Osteocyte (in vitro differentiated cells): ENCODE results near the gene GPR158. TPM values are rescaled to one million over a fixed set of nuclear protein-coding genes. Genes with fewer than 3 reads are reported as not detected.

Experiments
- DNase-seq: peaks from one replicate; pipeline ENCODE4 v3.0.0; 2021; ENCODE audit warnings: mixed read lengths; ENCODE audit not compliant: unreplicated experiment; ENCODE audit errors: extremely low spot score
- H3K27ac Mint-ChIP-seq: one replicate; pipeline ENCODE4 v1.8.0; 2021; ENCODE audit warnings: mild to moderate bottlenecking, mixed read lengths; ENCODE audit not compliant: unreplicated experiment
- H3K27me3 Mint-ChIP-seq: one replicate; pipeline ENCODE4 v1.8.0; 2021; ENCODE audit warnings: mixed read lengths; ENCODE audit not compliant: unreplicated experiment
- H3K36me3 Mint-ChIP-seq: one replicate; pipeline ENCODE4 v1.8.0; 2021; ENCODE audit warnings: mixed read lengths; ENCODE audit not compliant: unreplicated experiment
- H3K4me1 Mint-ChIP-seq: one replicate; pipeline ENCODE4 v1.8.0; 2021; ENCODE audit warnings: mixed read lengths; ENCODE audit not compliant: unreplicated experiment
- H3K4me3 Mint-ChIP-seq: one replicate; pipeline ENCODE4 v1.8.0; 2021; ENCODE audit warnings: mild to moderate bottlenecking, moderate library complexity, mixed read lengths; ENCODE audit not compliant: unreplicated experiment
- H3K9me3 Mint-ChIP-seq: one replicate; pipeline ENCODE4 v1.8.0; 2021; ENCODE audit warnings: mixed read lengths; ENCODE audit not compliant: unreplicated experiment
- CTCF ChIP-seq: fragments of 200-600 bp; sonication (generic); IDR thresholded peaks from 2 replicates; pipeline ENCODE4 v1.5.0; 2021; ENCODE audit warnings: antibody characterized with exemption, mild to moderate bottlenecking, moderate library complexity
- total RNA-seq: library from RNA; stranded (reverse); gene quantifications from 2 replicates; pipeline ENCODE4 v1.2.1, GENCODE V29; 2021

GPR158 gene
- total RNA-seq, 1 donor from 2014 or later: 0.19 TPM

- Mint-ChIP-seq H3K27ac (no peak overlapping the region), H3K9me3 (peaks cover 5% of the 10 kb centered on the region), H3K4me3 (no peak overlapping the region), H3K27me3 (no peaks in the 10 kb centered on the region), H3K36me3 (no peaks in the 10 kb centered on the region), H3K4me1 (no peaks in the 10 kb centered on the region)
- no peak for TF ChIP-seq CTCF
- DNase-seq: no peak
Measured at GRCh38 chr10:25639646-25640045, 464.8 kb downstream of the GPR158 start.

- H3K4me1 Mint-ChIP-seq: no peaks in the 10 kb centered on the region
- H3K36me3 Mint-ChIP-seq: no peaks in the 10 kb centered on the region
- no peak overlapping the region for H3K27ac Mint-ChIP-seq
- no peak for TF ChIP-seq CTCF
- H3K9me3 Mint-ChIP-seq: peaks cover 5% of the 10 kb centered on the region
- no peaks in the 10 kb centered on the region for H3K27me3 Mint-ChIP-seq
- DNase-seq: no peak
- no peak overlapping the region for H3K4me3 Mint-ChIP-seq
Measured at GRCh38 chr10:25641595-25641994, 466.8 kb downstream of the GPR158 start.

GRCh38 chr10:25642721-25643120 is 467.9 kb downstream of the GPR158 start:
- Mint-ChIP-seq H3K27me3 (no peaks in the 10 kb centered on the region), H3K4me3 (no peak overlapping the region), H3K36me3 (no peaks in the 10 kb centered on the region), H3K9me3 (no peaks in the 10 kb centered on the region), H3K4me1 (no peaks in the 10 kb centered on the region), H3K27ac (no peak overlapping the region)
- TF ChIP-seq CTCF: no peak
- DNase-seq: no peak

- no peak for DNase-seq
- no peak overlapping the region for H3K27ac Mint-ChIP-seq
- TF ChIP-seq CTCF: no peak
- H3K4me3 Mint-ChIP-seq: no peak overlapping the region
- H3K27me3 Mint-ChIP-seq: no peaks in the 10 kb centered on the region
- no peaks in the 10 kb centered on the region for H3K36me3 Mint-ChIP-seq
- no peaks in the 10 kb centered on the region for H3K4me1 Mint-ChIP-seq
- no peaks in the 10 kb centered on the region for H3K9me3 Mint-ChIP-seq
Measured at GRCh38 chr10:25646371-25646770, 471.6 kb downstream of the GPR158 start.

- H3K4me3 Mint-ChIP-seq: no peak overlapping the region
- no peak for DNase-seq
- TF ChIP-seq CTCF: no peak
- H3K4me1 Mint-ChIP-seq: no peaks in the 10 kb centered on the region
- no peaks in the 10 kb centered on the region for H3K36me3 Mint-ChIP-seq
- no peak overlapping the region for H3K27ac Mint-ChIP-seq
- no peaks in the 10 kb centered on the region for H3K9me3 Mint-ChIP-seq
- H3K27me3 Mint-ChIP-seq: no peaks in the 10 kb centered on the region
Measured at GRCh38 chr10:25651534-25651933, 476.7 kb downstream of the GPR158 start.

Other genes starting within 250 kb of the GPR158 start
- gene PRTFDC1, start 222.4 kb upstream of the GPR158 start, total RNA-seq: 2.7 and 4.4 TPM in 2 replicates
- 0.62 and 1.6 TPM in 2 replicates for gene ENKUR, start 158.8 kb upstream of the GPR158 start, total RNA-seq
- gene THNSL1, start 158.4 kb upstream of the GPR158 start, total RNA-seq: 4.4 and 5.0 TPM in 2 replicates